ENCODE results near the gene RPP40. TPM values are rescaled to one million over a fixed set of nuclear protein-coding genes. Genes with fewer than 3 reads are reported as not detected.
"Not testable (repeated sequence)": the region's sequence is repeated elsewhere in the genome, so short reads cannot be mapped to it uniquely, and the experiment has no call there.

The RPP40 gene
- 10 to 100 TPM; 11.8 to 13.6 (median 12.4) TPM for polyA plus RNA-seq (ENCODE audit: insufficient read length in 3 of 3)

GRCh38 chr6:5003604-5004372 lies at the start of gene RPP40:
Gene RPP40, minus strand, starts transcription at chr6:5004037. Its CDS starts 35 bp downstream, at chr6:5004002.
- peak; percentile 90 to 91 (median 90) for DNase-seq (ENCODE audit: low read depth in 3 of 3, low spot score in 2 of 3)

GRCh38 chr6:5053038-5053437 lies 49.2 kb upstream of the RPP40 start:
- no peak for DNase-seq (ENCODE audit: low read depth in 3 of 3, low spot score in 2 of 3)

GRCh38 chr6:5051394-5051793 lies 47.6 kb upstream of the RPP40 start:
- DNase-seq (ENCODE audit: low read depth in 3 of 3, low spot score in 2 of 3) = no peak

- no peak for DNase-seq (ENCODE audit: low read depth in 3 of 3, low spot score in 2 of 3)
Observed at GRCh38 chr6:5050009-5050408, 46.2 kb upstream of the RPP40 start.

GRCh38 chr6:5046430-5046829 lies 42.6 kb upstream of the RPP40 start:
- no peak for DNase-seq (ENCODE audit: low read depth in 3 of 3, low spot score in 2 of 3)

- DNase-seq (ENCODE audit: low read depth in 3 of 3, low spot score in 2 of 3) = no peak
Observed at GRCh38 chr6:5045416-5045815, 41.6 kb upstream of the RPP40 start.

- no peak for DNase-seq (ENCODE audit: low read depth in 3 of 3, low spot score in 2 of 3)
Observed at GRCh38 chr6:5044866-5045265, 41.0 kb upstream of the RPP40 start.

- DNase-seq (ENCODE audit: low read depth in 3 of 3, low spot score in 2 of 3) = no peak
Observed at GRCh38 chr6:5042436-5042835, 38.6 kb upstream of the RPP40 start.

GRCh38 chr6:5041955-5042354 lies 38.1 kb upstream of the RPP40 start:
- DNase-seq (ENCODE audit: low read depth in 3 of 3, low spot score in 2 of 3) = no peak

- DNase-seq (ENCODE audit: low read depth in 3 of 3, low spot score in 2 of 3) = no peak
Observed at GRCh38 chr6:5036269-5036668, 32.4 kb upstream of the RPP40 start.

- DNase-seq (ENCODE audit: low read depth in 3 of 3, low spot score in 2 of 3) = no peak
Observed at GRCh38 chr6:5034736-5035135, 30.9 kb upstream of the RPP40 start.

- no peak for DNase-seq (ENCODE audit: low read depth in 3 of 3, low spot score in 2 of 3)
Observed at GRCh38 chr6:5034328-5034727, 30.5 kb upstream of the RPP40 start.

GRCh38 chr6:5033214-5033904 lies 29.5 kb upstream of the RPP40 start:
- DNase-seq (ENCODE audit: low read depth in 3 of 3, low spot score in 2 of 3) = not testable (repeated sequence)

- DNase-seq (ENCODE audit: low read depth in 3 of 3, low spot score in 2 of 3) = not testable (repeated sequence)
Observed at GRCh38 chr6:5032706-5033105, 28.9 kb upstream of the RPP40 start.

GRCh38 chr6:5031150-5031549 lies 27.3 kb upstream of the RPP40 start:
- no peak for DNase-seq (ENCODE audit: low read depth in 3 of 3, low spot score in 2 of 3)

- DNase-seq (ENCODE audit: low read depth in 3 of 3, low spot score in 2 of 3) = peak; percentile 60 to 79 (median 76)
Observed at GRCh38 chr6:5030596-5031136, 26.8 kb upstream of the RPP40 start.

- no peak for DNase-seq (ENCODE audit: low read depth in 3 of 3, low spot score in 2 of 3)
Observed at GRCh38 chr6:5029609-5030008, 25.8 kb upstream of the RPP40 start.

GRCh38 chr6:5028921-5029320 lies 25.1 kb upstream of the RPP40 start:
- no peak for DNase-seq (ENCODE audit: low read depth in 3 of 3, low spot score in 2 of 3)

- DNase-seq (ENCODE audit: low read depth in 3 of 3, low spot score in 2 of 3) = no peak
Observed at GRCh38 chr6:5028301-5028700, 24.5 kb upstream of the RPP40 start.

- DNase-seq (ENCODE audit: low read depth in 3 of 3, low spot score in 2 of 3) = peak; percentile 62 to 82 (median 75)
Observed at GRCh38 chr6:5025911-5026819, 22.3 kb upstream of the RPP40 start.

GRCh38 chr6:5023923-5024322 lies 20.1 kb upstream of the RPP40 start:
- DNase-seq (ENCODE audit: low read depth in 3 of 3, low spot score in 2 of 3) = no peak

Measured in right renal cortex interstitium (tissue), 3 donors.